GM19025 (cell line): Measurements from ENCODE around the gene SNX20.

ENCODE experiments used
- ATAC-seq: cut with Tn5 transposase; IDR thresholded peaks from one replicate; pipeline ENCODE4 v1.9.1; 2021; ENCODE audit warnings: mild to moderate bottlenecking, low read depth, moderate library complexity; ENCODE audit not compliant: unreplicated experiment

Gene SNX20

DNA sequence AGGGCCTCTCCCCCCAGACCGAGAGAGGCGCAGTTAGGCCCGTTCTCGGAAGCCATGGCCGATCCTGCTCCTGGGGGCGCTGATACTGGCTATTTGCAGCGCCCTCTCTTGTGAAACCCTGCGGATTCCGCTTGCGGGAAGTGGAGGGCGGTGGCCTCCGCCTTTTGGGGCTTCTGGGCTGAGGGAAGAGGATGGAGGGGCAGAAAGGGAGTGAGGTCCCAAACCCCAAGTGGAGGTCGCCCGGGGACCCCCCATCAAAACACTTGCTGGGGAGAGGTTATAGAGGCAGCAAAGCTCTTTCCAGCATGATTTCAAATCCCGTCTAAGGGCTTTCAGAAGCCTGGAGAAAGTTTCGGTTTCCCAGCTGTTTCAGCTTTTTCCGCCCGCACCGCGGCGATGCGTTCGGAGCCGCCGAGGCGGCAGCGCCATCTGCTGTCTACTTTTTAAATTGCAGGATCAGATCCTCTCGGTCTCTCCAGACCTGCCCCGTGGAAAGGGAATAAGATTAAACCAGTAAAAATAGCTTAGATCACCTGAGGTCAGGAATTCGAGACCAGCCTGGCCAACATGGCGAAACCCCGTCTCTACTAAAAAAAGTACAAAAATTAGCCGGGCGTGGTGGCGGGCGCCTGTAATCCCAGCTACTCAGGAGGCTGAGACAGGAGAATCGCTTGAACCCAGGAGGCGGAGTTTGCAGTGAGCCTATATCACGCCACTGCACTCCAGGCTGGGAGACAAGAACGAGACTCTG is 15.8 kb downstream of the SNX20 start:
- no peak for ATAC-seq

DNA sequence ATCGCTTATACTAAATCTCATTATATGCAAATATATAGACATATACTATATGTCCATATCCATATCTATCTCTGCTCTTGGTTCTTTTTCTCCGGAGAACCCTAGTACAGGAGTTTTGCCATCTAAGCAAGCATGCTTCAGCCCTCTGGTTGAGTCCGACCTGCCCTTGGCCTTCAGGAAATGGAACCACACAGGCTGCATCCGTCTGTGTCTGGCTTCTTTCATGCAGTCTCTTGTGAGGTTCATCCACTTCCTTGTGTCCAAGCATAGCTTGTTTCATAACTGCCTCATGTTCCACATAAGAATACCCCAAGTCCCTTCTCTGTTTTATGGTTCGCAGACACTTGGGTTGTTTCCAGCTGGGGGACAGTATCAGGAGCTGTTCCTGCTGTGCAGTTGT is 16.8 kb downstream of the SNX20 start:
- ATAC-seq, result no peak

DNA sequence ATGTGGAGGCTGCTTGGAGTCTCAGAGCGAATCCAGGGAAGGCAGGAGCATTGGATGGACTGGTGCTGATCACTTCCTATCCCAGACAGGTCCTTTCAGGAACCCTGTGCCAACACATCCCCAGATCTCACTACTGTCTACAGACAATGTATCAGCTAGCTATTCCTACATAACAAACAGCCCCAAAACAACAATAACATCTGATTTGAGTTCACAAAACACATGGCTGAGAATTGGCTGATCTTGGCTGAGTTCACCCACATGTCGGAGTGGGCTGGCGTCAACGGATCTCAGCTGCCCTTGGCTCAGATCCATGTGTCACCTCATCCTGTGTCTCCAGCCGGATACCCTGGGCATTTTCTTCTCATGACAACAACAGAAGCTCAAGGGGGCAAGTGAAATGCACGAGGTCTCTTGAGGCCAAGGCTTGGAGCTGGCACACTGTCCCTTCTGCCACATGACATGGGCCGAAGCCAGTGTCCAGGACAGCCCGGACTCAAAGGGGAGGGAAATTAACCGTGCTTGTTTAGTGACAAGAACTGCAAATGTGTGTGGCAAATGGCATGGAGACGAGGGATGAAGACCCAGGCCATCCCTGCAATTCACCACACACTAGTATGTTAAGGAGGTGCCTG is 18.7 kb downstream of the SNX20 start:
- no peak for ATAC-seq

DNA sequence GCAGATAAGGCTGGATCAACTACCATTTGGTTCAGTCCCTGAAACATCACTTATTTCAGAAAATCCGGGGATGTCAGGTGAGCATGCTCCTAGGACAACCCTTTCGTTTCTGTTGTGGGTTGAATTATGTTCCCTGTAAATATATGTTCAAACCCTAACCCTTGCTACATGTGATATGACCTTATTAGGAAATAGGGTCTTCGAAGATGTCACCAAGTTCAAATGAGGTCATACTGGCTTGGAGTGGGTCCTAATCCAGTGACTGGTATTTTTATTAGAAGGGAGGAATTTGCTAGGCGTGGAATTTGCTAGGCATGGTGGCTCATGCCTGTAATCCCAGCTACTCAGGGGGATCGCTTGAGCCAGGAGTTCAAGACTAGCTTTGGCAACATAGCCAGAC is 21.3 kb downstream of the SNX20 start:
- no peak for ATAC-seq

DNA sequence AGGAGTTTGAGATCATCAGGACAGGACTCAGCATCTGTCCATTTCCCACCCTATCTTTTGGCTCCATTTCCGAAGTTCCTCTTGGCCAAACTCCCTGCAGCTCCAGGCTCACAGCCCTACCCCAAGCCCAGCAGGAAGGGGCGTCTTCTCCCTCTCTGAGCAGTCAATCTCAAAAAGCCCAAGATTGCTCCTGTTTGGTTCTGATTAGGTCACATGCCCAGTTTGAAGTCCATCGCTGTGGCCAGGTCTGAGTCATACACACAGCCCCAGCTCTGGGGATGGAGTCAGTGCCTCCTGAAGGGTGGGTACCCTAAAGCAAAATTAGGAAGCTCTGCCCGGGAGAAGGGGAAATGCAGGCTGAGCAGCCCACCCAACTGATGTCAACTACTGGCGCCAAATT is 23.9 kb downstream of the SNX20 start:
- ATAC-seq, result no peak

DNA sequence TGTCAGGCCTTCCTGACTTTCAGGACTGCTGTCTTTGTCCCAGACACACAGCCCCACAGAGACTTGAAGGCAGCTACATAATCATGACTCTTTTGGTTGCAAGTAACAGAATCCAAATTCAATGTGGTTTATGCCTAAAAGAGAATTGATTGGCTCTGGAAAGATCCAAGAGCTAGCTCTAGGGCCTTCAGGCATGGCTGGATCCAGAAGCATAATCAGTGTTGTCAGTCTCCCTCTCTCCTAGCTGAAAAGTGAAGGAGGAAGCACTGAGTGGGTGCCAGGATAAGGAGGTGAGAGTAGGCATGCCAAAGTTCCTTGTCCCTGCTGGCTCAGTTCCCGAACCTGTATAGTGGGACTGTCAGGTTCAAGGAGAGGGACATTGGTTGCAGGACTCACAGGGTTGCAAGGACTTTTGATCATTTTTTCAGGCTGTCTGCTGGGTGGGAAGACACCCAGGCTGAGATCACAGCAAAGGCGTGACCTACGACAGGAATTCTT is 25.5 kb downstream of the SNX20 start:
- ATAC-seq, result no peak

DNA sequence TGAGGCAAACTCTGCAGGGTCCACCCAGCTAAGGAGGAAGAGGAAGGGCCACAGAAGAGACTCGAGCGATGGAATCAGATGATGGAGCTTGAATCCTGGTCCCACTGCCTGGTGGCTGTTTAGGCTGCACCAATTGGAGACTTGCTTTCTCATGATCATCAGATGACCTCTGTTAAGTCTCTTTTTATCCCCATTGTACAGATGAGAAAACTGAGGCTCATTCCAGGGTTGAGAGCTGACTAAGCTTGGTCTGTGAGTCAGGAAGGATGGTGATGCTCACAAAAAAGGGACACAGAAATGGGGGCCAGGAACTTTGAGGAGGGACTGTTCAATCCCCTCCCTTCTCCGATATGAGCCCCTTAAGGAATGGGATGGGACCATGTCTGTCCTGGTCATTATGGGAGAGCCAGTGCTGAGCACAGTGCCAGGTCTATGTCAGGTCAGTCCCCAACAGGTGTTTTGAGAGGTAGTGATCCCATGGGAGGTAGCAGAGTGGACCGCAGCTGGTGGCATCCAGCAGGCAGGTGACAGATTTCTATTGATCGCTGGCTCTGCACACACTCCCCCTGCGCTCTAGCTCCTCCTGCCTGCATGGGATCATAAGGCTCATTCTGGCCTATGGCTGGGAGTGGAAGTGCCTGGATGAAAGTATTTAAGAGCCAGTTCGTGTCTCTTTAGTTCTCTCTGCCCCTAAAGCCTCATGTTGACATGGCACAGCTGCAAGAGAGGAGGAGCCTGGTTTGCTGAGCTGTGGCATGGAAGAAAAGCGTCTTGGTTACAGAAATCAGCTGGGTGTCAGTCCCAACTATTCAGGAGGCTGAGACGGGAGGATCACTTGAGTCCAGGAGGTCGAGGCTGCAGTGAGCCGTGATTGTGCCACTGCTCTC is 27.2 kb downstream of the SNX20 start:
- no peak for ATAC-seq

DNA sequence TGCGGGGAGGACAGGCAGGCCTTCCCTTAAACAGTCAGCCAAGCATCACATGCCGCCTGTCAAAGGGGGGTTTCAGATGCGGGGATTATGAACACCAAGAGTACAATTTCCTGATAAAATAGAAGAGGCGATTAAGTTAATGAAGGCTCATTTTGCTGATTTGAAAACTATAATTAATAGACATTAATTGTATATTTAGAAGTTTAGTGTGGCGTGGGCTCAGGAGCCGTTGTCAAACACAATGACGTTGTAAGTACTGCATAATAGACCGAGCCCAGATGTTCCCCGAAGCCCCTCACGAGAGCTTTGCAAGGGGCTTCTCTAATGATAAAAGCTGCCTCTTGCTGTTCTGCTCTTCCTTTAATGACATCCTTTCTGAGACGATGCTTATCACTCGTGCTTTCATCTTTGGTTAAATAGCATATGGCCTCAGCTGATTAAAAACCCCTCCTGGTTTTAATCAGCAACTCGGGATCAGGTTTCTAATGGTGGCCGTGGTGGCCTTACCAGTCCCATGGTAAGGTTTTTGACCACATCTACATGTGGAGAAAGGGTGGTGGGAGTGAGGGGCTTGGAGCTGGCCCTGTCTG is 28.2 kb downstream of the SNX20 start:
- ATAC-seq, result no peak

DNA sequence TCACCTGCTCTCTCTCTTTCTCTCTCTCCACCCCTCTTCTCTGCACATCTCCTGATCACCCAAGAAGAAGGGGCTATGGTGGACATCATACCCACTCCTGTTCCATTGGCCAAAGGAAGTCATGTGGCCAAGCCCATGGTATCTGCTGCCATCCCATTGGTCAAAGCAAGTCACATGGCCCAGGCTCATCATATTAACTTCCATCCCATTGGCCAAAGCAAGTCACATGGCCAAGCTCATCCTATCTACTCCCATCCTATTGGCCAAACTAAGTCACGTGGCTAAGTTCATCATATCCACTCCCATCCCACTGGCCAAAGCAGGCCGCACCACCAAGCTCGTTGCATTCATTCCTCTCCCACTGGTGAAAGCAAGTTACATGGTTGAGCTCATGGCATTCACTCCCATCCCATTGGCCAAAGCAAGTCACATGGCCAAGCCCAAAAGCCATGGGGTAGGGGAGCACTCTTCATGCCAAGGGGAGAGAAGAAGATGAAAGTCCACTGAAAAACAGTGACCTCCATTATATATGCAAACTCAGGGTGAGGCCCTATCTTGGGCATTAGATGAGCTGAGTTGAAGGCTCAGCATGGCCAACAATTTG is 29.2 kb downstream of the SNX20 start:
- no peak for ATAC-seq

DNA sequence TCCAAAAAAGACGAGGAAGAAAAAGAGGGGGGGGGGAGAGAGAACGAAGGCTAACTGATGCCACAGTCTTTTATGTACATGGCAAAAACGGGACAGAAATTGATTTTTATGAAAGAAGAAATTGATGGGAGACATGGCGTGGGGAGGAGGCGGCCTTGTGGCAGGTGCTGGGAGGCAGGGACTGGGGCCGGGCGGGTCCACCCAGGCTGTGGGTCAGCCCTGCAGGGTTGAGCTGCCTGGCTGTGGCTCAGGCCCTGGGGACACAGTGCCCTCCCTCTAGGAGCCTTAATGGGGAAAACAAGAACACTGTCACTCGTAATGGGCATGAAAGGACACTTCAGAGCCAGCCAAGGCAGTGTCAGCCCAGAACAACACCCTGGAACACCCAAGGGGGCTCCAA is 34.8 kb downstream of the SNX20 start:
- ATAC-seq, result no peak

DNA sequence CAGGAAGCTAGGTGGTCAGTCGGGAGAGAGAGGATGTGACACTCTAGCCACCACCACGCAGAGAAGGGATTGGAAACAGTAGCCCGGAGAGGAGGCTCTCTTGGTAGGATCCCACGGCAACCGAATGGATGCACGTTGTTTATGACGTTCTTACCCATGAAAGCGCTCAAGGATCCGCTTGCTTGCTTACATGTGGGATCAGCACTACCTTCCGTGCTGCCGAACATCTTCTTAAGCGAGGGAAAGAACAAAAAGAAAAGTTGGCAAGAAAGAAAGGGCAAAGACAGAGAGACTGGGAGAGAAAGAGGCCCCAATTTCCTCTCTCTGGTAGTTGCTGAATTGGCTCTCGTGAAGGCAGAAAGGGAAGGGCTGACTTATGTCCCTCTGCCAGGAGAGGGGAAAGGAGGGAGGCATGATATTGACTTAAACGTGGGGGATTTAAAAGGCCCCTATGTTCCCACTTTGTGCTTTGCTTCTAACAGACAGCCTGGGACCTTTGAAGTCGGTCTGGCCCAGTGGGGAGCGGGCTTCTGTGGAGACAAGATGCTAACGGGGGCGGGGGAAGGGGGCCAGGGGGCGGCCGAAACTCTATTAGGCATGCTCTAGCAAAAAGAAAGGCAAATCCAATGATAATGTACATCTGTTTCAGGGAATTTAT is 35.4 kb downstream of the SNX20 start:
- ATAC-seq, result no peak

DNA sequence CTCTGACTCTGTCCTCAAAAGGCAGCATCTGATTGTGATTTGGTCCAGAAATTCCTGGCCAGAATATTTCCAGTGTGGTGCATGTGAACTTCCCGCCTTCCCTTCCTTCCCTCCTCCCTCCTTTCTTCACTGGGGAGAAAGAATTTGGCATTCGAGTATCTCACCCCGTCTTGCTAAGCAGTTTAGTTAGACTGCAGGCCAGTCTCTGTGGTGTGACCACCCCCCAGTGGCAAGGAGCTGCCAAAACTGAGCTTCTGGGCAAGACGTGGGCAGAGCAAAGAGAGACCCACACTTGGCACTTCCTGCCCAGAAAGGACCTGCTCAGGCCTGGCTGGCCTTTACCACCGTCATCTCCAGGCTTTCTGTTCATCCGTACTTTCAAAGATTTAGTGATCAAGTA is 36.4 kb downstream of the SNX20 start:
- no peak for ATAC-seq

DNA sequence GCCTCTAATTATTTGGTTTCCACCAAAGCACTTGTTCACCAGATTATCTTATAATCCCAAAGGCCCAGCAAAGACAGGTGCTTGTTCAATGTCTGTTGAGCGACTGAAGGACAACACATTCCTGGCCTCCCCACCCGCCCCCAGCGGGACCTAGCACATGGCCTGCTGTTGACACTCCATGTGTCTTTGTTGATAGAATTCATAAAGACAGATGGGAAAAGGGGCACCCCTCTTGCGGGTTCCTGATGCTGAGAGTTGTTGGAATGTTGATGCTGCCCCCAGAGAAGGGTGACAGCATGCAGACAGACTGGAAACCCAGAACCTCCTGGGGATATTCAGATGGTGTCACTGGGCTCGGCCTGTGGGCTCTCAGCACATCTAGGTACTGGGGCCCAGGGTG is 36.9 kb downstream of the SNX20 start:
- no peak for ATAC-seq

DNA sequence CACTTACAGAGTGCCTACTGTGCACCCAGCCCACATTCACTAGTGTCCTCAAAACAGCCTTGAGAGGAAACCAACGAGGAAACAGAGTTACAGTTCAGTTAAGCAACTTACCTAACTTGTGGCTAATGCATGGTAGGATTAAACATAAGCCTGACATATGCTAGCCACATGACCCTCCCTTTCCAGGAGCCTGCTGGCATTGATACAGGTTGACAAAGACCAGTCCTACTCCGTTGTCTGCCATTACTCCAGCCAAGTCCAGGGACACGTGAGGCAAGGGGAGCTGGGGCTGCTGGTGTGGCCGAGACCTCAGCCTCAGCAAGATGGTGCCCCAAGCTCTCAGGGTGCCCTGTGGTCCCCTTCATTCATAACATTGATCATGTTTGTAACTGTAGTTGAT is 37.9 kb downstream of the SNX20 start:
- ATAC-seq, result no peak

DNA sequence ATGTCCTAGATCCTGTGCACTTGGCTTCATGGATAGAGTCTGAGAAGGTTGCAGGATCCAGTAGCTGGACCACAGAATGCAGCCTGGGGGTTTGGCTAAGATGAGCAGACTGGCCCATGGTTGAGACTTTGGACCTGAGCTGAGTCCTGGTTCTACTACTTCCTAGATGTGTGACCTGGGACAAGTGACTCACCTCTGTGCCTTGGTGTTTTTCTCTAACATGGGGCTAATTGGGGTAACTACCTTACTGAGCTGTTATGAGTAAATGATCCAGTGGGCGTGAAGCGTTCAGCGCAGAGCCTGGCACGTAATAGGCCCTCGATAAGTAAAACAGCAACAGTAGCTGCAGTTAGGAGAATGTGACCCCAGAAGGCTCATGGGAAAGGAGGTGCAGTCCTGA is 38.8 kb downstream of the SNX20 start:
- no peak for ATAC-seq

DNA sequence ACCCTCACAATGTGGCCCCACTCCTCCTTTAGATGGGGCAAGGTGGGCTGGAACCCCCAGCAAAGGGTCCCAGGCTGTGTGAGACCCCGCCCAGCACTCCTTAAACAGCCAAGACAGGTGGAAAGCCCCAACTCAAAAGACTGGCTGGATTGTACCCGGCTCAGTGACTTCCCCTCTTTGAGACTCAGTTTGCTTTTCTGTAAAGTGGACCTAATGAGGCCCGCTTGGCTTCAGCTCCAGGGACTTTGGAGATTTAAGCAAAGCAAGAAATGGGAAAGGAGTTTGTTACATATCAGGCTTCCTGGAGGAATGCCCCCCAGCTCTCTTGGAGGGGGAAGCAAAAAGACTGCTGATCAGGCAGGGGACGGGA is 39.3 kb downstream of the SNX20 start:
- no peak for ATAC-seq

DNA sequence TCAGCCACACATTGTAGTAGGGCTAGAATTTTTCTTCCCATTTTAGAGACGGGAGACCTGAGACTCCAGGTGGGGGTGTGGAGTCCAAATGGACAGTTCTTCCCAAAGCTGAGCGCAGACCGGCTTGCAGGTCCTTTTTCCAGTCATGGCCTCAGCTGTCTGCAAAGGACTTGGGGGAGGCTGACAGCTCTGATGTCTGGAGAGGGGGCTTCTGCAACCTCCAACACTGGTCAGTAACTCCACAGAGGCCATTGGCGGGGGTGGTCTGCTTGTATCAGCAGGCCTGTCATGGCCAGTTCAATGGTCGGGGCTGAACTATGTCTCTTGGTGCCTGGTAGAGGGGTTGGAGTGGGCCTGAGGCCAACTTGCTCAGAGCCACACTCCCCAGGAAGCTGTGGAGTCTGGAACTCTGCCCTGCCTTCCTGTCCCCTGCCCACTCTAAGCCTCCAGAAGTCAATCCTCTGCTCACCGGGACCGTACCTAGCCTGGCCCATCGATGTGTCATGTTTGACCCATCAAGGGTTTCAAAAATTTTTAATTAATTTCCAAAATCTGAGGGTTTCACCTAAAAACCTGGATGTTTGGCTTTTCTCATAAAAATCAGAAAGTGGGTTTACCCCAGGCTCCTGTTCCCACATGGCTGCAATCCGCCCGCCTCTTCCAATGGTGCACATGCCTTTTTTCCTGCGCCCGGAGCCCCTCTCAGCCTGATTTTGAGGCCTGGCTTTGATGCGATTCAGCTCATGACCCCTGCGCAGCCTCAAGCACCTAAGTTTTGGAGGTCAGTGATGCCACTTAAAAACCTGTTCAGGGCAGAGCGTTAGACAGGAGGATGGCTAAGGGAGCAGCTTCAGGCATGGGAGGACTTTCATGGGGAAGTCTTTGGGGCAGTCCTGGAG is 39.9 kb downstream of the SNX20 start:
- no peak for ATAC-seq

DNA sequence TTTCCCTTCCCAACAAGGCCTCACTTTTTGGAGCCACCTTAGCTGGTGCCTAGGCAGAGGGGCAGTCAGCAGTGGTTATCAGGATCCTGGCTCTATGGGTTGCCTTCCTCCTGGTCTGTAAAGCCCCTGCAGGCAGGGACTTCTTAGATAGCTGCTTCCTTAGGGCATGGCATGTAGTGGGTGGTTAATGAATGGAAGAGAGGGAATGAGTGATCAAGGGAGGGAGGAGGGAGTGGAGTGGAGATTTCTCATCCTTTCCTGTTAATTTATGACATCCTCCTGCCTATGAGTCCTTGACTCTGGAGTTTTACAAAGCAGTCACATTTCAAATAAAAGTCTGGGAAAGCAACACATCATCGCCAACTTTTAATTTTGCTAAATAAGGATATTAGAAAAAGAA is 40.7 kb downstream of the SNX20 start:
- ATAC-seq, result no peak
